ENCODE data around the gene SLC8A2. TPM values are rescaled to one million over a fixed set of nuclear protein-coding genes. Genes with fewer than 3 reads are reported as not detected.

Gene SLC8A2
- total RNA-seq, 2 donors from 2014 or later = 2.5 to 3.6 TPM

DNA sequence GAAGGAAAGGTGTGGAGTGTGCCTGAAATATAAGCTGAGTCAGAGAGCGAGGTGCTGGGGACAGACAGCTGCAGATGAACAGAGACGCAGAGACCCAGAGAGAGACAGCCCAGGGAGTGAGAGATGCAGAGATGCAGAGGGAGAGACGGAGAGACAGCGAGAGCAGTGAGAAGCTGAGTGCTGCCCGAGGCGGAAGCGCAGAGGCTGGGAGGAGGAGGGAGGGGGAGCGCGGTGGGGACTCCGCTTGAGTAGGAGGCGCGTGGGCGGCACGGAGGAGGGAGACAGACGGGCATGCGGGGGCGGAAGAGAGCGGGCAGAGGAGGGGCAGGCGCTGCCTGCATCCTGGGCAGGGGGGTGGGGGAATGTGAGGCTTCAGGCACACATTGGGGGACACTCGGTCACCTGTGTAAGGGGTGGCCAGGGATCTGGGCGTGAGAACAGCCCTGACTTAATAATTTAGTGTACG is 25.7 kb downstream of the SLC8A2 start:
- Mint-ChIP-seq H3K27me3 (ENCODE audit: insufficient read depth) (peaks cover 81% of the 10 kb centered on the region), H3K27ac (no peak overlapping the region), H3K4me1 (no peaks in the 10 kb centered on the region), H3K4me3 (no peak overlapping the region), H3K9me3 (no peaks in the 10 kb centered on the region), H3K36me3 (ENCODE audit: low read depth) (no peaks in the 10 kb centered on the region)
- no peak overlapping the region for H3K27ac ChIP-seq (ENCODE audit: low read depth, low read length)
- no peaks in the 10 kb centered on the region for H3K9me3 ChIP-seq (ENCODE audit: control insufficient read depth, low read length)
- peaks cover 64% of the 10 kb centered on the region for H3K27me3 ChIP-seq (ENCODE audit: control insufficient read depth, insufficient read depth, low read length, poor library complexity, severe bottlenecking)
- WGBS, 2 experiments (ENCODE audit: insufficient coverage in 1 of 2, insufficient read length in 1 of 2) = 19 to 21% methylated on average over 12 to 22 of the region's 22 CpGs
- no peaks in the 10 kb centered on the region for H3K36me3 ChIP-seq (ENCODE audit: control insufficient read depth, insufficient read depth, low read length)
- peak; percentile 84 for DNase-seq
- no peaks in the 10 kb centered on the region for H3K4me1 ChIP-seq (ENCODE audit: control insufficient read depth, insufficient read depth, low read length)
- TF ChIP-seq, protein P1, sequence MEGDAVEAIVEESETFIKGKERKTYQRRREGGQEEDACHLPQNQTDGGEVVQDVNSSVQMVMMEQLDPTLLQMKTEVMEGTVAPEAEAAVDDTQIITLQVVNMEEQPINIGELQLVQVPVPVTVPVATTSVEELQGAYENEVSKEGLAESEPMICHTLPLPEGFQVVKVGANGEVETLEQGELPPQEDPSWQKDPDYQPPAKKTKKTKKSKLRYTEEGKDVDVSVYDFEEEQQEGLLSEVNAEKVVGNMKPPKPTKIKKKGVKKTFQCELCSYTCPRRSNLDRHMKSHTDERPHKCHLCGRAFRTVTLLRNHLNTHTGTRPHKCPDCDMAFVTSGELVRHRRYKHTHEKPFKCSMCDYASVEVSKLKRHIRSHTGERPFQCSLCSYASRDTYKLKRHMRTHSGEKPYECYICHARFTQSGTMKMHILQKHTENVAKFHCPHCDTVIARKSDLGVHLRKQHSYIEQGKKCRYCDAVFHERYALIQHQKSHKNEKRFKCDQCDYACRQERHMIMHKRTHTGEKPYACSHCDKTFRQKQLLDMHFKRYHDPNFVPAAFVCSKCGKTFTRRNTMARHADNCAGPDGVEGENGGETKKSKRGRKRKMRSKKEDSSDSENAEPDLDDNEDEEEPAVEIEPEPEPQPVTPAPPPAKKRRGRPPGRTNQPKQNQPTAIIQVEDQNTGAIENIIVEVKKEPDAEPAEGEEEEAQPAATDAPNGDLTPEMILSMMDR (conservative IDR thresholded peaks at IDR 0.05) = no peak
- H3K4me3 ChIP-seq (ENCODE audit: low read length) = no peak overlapping the region
- no peak overlapping the region for H3K9ac ChIP-seq (ENCODE audit: extremely low read depth, low read length, poor library complexity, severe bottlenecking)

DNA sequence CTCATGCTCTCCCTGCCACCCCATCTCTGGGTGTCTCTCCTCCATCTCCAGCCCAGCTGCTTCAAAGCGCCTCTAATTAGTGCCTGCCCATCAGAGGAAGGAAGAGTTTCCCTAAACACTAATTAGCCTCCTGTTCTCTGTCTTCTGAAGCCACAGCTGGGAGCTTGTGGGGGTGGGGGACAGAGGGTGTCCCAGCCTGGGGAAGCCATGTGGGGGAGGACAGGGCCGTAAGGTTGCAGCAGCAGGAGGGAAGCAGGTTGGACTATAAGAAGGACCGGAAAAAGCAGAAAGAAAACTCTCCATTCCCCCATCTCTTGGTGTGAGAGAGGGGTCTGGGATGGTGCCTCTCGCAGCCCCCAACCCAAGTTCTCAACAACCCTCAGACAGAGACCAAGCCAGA is 26.2 kb downstream of the SLC8A2 start:
- Mint-ChIP-seq H3K4me1 (no peaks in the 10 kb centered on the region), H3K4me3 (no peak overlapping the region), H3K27me3 (ENCODE audit: insufficient read depth) (peaks cover 78% of the 10 kb centered on the region), H3K9me3 (no peaks in the 10 kb centered on the region), H3K27ac (no peak overlapping the region), H3K36me3 (ENCODE audit: low read depth) (no peaks in the 10 kb centered on the region)
- no peaks in the 10 kb centered on the region for H3K9me3 ChIP-seq (ENCODE audit: control insufficient read depth, low read length)
- no peaks in the 10 kb centered on the region for H3K36me3 ChIP-seq (ENCODE audit: control insufficient read depth, insufficient read depth, low read length)
- WGBS, 2 experiments (ENCODE audit: insufficient coverage in 1 of 2, insufficient read length in 1 of 2) = 51 to 67% methylated on average over 1 to 3 of the region's 4 CpGs
- no peak overlapping the region for H3K9ac ChIP-seq (ENCODE audit: extremely low read depth, low read length, poor library complexity, severe bottlenecking)
- H3K27me3 ChIP-seq (ENCODE audit: control insufficient read depth, insufficient read depth, low read length, poor library complexity, severe bottlenecking) = peaks cover 64% of the 10 kb centered on the region
- no peaks in the 10 kb centered on the region for H3K4me1 ChIP-seq (ENCODE audit: control insufficient read depth, insufficient read depth, low read length)
- TF ChIP-seq, protein P1 (conservative IDR thresholded peaks at IDR 0.05) = no peak
- H3K27ac ChIP-seq (ENCODE audit: low read depth, low read length) = no peak overlapping the region
- no peak for DNase-seq
- no peak overlapping the region for H3K4me3 ChIP-seq (ENCODE audit: low read length)

GRCh38 chr19:47444388-47444821 is 27.3 kb downstream of the SLC8A2 start:
- H3K36me3 ChIP-seq (ENCODE audit: control insufficient read depth, insufficient read depth, low read length) = no peaks in the 10 kb centered on the region
- DNase-seq = peak; percentile 89
- no peak overlapping the region for H3K27ac ChIP-seq (ENCODE audit: low read depth, low read length)
- no peaks in the 10 kb centered on the region for H3K4me1 Mint-ChIP-seq
- H3K27me3 ChIP-seq (ENCODE audit: control insufficient read depth, insufficient read depth, low read length, poor library complexity, severe bottlenecking) = peaks cover 58% of the 10 kb centered on the region
- no peak overlapping the region for H3K4me3 Mint-ChIP-seq
- no peaks in the 10 kb centered on the region for H3K36me3 Mint-ChIP-seq (ENCODE audit: low read depth)
- peaks cover 68% of the 10 kb centered on the region for H3K27me3 Mint-ChIP-seq (ENCODE audit: insufficient read depth)
- no peaks in the 10 kb centered on the region for H3K9me3 ChIP-seq (ENCODE audit: control insufficient read depth, low read length)
- no peaks in the 10 kb centered on the region for H3K9me3 Mint-ChIP-seq
- TF ChIP-seq, protein P1 (conservative IDR thresholded peaks at IDR 0.05) = no peak
- no peak overlapping the region for H3K27ac Mint-ChIP-seq
- H3K4me3 ChIP-seq (ENCODE audit: low read length) = no peak overlapping the region
- 40 to 55% methylated on average over 12 to 22 of the region's 22 CpGs for WGBS, 2 experiments (ENCODE audit: insufficient coverage in 1 of 2, insufficient read length in 1 of 2)
- H3K4me1 ChIP-seq (ENCODE audit: control insufficient read depth, insufficient read depth, low read length) = no peaks in the 10 kb centered on the region
- no peak overlapping the region for H3K9ac ChIP-seq (ENCODE audit: extremely low read depth, low read length, poor library complexity, severe bottlenecking)

Measured in endodermal cell (in vitro differentiated cells).